GM12872 (cell line): ENCODE measurements around the gene FAM83D.

Experiments used
- TF ChIP-seq, protein P1 (sequence below): IDR thresholded peaks from 3 replicates; pipeline ENCODE4 v1.5.1; 2011; ENCODE audit warnings: low read depth, mild to moderate bottlenecking, low read length, moderate library complexity; ENCODE audit not compliant: insufficient read depth

Gene FAM83D

DNA sequence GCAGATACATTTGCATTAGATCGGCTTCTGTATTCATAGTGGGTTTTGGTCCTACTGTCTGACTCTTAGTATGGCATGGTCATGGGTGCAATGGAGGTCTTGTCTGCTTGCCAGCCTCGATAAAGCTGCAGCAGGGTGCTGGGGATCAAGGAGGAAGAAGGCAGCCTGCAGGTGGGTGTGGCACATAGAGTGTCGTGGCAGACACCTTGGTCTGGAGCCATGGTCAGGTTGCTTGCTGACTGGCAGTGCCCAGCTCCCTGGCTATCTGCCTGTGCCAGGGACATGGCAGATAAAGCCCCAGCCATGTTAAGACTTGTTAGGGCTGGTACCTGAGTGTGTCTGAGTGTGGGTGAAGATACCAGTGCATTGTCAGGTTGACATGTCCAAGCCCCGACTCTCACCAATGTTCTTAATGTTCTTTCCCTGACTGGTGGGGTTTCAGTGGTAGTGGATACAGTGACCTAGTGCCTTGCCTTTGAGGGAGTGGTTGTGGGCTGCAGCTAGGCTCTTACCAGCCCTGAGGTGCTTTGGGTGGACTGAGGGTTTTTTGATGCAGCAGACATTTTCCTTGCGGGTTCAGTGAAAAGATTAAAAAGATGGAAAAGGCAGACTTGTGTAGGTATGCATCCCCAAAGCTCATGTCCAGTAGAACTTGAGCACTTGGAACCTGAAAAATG lies 1.8 kb downstream of the FAM83D start:
- TF ChIP-seq, protein P1, sequence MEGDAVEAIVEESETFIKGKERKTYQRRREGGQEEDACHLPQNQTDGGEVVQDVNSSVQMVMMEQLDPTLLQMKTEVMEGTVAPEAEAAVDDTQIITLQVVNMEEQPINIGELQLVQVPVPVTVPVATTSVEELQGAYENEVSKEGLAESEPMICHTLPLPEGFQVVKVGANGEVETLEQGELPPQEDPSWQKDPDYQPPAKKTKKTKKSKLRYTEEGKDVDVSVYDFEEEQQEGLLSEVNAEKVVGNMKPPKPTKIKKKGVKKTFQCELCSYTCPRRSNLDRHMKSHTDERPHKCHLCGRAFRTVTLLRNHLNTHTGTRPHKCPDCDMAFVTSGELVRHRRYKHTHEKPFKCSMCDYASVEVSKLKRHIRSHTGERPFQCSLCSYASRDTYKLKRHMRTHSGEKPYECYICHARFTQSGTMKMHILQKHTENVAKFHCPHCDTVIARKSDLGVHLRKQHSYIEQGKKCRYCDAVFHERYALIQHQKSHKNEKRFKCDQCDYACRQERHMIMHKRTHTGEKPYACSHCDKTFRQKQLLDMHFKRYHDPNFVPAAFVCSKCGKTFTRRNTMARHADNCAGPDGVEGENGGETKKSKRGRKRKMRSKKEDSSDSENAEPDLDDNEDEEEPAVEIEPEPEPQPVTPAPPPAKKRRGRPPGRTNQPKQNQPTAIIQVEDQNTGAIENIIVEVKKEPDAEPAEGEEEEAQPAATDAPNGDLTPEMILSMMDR: no peak

DNA sequence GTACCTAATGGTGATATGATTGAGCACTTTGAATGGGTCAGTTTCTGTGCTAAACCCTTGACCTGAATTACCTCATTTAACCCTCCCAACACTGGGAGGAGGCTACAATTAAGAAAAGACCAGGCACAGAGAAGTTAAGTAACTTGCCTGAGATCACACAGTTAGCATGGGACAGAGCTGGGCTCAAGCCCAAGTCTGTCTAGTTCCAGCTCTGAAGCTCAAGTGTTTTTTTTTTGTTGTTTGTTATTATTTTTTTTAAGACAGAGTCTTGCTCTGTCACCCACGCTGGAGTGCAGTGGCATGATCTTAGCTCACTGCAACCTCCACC lies 4.0 kb downstream of the FAM83D start:
- TF ChIP-seq, protein P1: no peak

DNA sequence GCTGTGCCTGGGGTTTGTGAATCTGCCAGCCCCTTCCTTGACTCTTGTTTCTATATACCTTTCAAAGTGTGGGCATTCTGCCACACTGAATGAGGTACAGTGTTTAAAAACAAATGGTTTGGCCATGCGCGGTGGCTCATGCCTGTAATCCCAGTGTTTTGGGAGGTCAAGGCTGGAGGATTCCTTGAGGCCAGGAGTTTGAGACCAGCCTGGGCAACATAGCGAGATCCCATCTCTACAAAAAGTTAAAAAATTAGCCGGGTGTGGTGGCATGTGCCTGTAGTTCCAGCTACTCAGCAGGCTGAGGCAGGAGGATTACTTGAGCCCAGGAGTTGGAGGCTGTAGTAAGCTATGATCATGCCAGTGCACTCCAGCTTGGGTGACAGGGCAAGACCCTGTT lies 5.8 kb downstream of the FAM83D start:
- TF ChIP-seq, protein P1: no peak

DNA sequence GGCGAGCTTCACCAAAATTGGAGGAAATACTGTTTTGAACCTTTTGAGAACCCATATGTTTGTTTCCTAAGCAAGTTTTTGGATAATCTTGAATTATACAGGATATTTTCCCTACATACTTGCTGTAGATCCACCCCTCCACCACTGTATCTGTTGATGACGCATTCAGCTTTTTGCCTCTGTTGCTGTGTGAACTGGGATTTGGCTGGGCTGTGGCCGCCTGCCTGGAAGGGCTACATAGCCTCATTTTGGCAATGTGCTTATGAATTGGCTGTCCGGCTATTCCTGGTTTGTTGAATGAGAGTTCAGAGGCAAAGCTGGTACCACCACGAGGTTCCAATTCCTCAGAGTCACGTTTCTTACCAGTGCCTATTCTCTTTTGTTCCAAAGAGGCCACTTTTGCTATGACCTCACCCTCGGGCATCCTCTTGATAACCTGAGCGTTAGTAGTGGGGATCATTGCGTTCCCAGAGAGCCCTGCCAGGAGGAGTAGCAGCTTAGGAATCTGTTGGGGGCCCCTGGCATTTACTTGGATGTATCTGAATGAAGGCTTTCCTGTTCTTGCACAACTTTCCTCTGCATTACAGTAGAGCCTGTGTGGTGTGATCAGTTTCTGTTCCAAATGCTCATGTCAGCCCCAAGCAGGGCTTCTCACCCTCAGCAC lies 6.4 kb downstream of the FAM83D start:
- TF ChIP-seq, protein P1: no peak

DNA sequence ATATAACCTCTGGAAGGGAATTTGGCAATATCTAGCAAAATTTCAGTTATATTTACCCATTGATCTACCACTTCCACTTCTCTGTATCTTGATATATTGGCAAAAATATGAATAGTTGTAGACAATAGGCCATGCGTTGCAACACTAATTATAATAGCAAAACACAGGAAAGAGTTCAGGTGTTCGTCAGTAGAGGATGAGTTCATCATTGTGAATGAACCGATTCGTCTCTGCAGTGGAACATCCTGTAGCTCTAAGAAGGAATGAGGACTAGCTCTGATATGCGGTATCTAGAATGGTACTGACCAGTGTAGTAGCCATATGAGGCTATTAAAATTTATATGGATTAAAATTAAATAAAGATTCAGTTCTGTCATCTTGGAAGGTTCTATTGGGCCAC lies 8.3 kb downstream of the FAM83D start:
- TF ChIP-seq, protein P1: no peak

DNA sequence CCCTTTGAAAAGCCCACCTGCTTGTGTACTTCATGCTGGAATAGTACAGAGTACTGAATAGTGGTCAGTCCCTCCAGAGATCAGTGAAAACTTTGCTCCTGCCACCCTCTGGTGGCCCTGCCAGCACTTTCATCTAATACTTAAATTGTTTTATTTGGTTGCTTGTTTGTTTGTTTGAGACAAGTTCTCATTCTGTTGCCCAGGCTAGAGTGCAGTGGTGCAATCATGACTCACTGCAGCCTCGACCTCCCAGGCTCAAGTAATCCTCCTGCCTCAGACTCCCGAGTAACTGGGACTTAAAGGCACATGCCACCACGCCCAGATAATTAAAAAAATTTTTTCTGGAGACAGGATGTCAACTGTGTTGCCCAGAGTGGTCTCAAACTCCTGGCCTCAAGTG lies 9.1 kb downstream of the FAM83D start:
- TF ChIP-seq, protein P1: peak; percentile 39; the same call in 1 of the 3 replicates

DNA sequence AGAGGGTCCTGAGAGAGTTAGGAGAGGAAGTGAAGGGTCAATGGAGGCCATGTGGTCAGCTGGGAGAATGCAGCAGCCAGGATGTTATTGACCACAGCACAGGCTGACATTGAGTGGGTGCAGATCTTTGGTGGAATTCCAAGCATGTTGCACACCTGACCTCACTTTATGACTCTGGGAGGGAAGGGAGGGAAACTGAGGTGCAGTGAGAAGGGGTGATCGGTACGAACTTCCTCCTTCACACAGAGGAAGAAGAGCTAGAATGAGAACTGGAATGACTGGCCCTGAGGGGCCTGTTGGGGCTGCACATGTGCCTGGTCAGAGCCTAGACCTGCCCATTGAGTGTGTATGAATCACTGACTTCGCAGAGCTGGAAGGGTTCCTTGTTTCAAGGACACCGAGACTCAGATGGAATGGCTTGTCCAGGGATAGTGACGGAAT lies 9.8 kb downstream of the FAM83D start:
- TF ChIP-seq, protein P1: no peak
